GM13976 (cell line): ENCODE measurements around the gene MAP2K5.

ENCODE experiments used
- DNase-seq: peaks from one replicate; pipeline ENCODE4 v3.0.0; 2012; ENCODE audit warnings: low spot score
- in situ Hi-C: fragments of 300-500 bp; cut with MboI; formaldehyde crosslinking; loops from one replicate; pipeline ENCODE4 v1.12.0; 2022; ENCODE audit warnings: low sequenced_read_pairs, mixed read lengths, inconsistent platforms; ENCODE audit not compliant: unreplicated experiment
- TF ChIP-seq, protein P1 (sequence below): IDR thresholded peaks from 2 replicates; pipeline ENCODE4 v1.5.1; 2012; ENCODE audit warnings: borderline replicate concordance, mild to moderate bottlenecking; ENCODE audit not compliant: insufficient read depth; ENCODE audit errors: extremely low read depth, missing control alignments, control extremely low read depth

Gene MAP2K5

DNA sequence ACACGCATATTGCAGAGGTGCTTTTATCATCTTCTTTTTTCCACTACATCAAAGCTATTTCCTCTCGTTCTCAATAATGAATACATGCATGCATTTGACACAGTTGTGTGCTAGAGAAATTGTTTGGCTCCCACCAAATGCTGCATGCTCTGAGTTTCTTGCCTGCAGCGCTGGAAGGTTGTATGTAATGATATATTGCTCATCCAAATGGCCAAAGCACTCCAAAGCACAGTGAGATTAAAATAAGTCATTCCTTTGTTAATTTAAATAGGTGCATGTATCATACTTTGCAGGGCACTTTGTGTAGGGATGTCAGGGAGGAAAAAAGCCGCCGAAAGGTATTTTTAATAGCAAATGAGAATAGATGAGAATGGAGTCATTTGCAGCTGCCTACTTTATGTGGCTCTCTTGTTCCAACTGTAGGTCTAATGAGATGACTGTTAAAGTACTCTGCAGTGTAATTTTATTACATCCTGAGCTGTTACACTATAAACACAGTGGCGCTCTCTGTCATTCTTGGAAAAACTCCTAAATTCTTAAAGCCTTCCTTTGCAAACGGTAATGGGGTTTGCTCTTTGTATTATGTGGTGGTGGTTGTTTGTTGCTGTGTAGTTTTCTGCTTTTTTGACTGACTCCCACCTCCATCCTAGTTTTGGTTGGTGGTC is 225.9 kb downstream of the MAP2K5 start:
- in situ Hi-C loops = no loop called here
- TF ChIP-seq, protein P1, sequence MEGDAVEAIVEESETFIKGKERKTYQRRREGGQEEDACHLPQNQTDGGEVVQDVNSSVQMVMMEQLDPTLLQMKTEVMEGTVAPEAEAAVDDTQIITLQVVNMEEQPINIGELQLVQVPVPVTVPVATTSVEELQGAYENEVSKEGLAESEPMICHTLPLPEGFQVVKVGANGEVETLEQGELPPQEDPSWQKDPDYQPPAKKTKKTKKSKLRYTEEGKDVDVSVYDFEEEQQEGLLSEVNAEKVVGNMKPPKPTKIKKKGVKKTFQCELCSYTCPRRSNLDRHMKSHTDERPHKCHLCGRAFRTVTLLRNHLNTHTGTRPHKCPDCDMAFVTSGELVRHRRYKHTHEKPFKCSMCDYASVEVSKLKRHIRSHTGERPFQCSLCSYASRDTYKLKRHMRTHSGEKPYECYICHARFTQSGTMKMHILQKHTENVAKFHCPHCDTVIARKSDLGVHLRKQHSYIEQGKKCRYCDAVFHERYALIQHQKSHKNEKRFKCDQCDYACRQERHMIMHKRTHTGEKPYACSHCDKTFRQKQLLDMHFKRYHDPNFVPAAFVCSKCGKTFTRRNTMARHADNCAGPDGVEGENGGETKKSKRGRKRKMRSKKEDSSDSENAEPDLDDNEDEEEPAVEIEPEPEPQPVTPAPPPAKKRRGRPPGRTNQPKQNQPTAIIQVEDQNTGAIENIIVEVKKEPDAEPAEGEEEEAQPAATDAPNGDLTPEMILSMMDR = no peak
- no peak for DNase-seq

DNA sequence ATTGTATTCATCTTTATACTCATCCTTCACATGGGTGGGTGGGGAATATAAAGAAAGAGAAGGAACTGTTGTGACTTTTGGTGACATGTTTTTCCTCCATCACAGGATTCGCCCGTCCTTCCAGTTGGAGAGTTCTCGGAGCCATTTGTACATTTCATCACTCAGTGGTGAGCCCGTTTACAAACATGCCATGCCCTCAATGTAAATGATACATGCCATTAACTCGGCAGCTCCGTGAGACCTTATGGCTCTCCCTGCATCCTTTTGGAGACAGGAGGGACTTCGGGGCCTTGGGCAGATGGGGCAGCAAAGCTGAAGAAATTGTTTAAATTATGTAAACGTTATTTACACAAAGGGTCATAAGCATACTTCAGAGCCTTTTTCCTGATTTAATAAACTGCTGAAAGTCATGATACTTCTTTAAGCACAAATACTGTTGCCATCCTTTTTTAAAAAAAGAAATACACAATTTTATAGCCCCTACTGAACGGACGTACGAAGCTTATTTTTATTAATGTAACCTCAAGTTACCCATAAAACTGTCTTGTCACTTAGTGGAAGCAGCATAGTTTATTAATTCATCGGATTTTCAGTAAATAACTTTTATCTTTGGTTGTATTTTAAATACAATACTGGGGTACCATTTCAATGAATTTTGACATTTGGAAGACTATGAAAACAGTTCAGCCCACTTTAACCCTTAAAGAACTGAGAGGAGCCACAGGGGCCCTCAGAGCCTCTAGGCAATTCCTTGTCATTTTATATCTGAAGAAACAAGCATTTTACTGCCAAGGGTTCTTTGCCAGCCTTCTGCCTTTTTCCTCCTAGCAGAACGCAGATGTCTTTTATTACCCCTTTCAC is 227.2 kb downstream of the MAP2K5 start:
- no peak for DNase-seq
- TF ChIP-seq, protein P1 = no peak

DNA sequence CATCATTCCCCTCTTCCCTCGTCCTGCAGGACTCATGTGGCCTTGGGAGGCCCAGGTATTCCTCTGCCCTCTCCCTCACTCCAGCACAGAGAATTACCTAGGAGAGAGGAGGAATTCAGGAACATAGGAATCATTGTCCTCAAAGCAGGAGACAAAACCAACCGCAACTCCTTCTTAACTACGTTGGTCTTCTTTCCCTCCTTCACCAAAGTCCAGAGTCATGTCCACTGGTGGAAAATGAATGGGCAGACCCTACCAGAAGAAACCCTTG is 227.8 kb downstream of the MAP2K5 start:
- no peak for DNase-seq
- in situ Hi-C loops = no loop called here
- TF ChIP-seq, protein P1 = no peak

More for the DNA sequence above, 227.2 kb downstream of the MAP2K5 start:
- in situ Hi-C loops = no loop called here

DNA sequence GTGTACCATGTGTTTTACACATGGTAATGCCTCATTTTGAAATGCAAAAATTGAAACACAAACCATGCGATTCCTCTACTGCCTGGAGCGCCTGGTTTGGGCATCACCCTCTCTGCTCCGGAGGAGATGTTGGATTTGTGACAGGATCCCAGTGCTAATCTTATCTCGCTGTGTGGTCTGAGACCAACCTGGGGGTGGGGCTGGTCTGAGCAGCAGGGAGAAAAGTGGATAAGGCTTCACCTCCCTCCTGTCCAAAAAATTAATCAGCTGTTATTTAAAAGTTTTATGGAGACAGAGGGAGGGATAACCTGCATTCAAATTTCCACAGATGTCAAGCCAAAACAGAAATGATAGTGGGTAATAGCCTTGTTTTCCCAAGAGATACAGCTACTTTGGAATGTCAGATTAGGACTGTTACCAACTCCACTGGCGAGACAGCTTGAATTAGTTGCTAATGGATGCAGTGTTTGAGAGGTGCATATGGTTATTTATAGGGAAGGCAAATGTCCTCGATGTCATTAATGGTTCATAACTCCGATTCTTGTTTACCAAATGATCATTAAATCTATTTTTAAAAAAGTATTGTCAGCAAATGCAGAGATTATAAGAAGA is 228.8 kb downstream of the MAP2K5 start:
- no peak for DNase-seq
- in situ Hi-C loops = no loop called here
- TF ChIP-seq, protein P1 = no peak

DNA sequence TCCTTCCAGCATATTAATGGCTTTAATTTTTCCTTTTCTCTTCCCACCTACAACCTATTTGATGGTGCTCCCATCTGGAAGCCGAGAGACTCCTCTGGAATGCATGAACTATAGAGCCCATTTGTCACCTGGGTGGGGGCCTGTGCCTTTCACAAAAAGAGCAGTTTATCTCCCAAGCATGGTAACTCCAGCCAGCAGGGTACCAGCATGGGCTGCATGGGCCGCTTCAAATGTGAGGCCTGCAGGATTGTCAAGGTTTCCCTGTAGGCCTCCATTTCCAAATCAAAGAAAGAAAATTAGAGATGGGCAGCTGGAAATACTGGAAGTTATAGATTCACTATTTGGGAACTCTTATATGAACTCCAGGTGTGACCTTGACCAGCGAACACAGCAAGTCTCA is 232.1 kb downstream of the MAP2K5 start:
- TF ChIP-seq, protein P1 = no peak
- in situ Hi-C loops = no loop called here
- DNase-seq = no peak

DNA sequence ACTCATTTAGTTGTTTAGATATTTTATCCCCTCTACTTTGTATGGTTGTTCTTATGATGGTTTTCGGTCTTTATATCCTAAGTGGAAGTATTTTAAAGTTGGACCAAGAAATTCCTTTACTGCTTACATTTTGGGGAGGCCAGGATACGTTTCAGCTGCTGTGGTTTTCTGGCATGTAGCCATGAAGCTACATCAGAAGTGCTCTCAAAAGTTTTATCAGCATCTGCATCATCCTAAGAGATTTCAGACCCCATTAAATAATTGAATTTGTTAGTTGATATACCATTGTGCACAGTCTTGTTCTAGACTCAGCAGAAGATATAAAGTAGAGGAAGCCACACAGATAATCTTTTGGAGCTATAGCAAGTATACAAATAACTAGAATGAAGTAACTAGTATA is 232.7 kb downstream of the MAP2K5 start:
- TF ChIP-seq, protein P1 = no peak
- no peak for DNase-seq
- in situ Hi-C loops = no loop called here
